H1 (cell line): Measurements from ENCODE around the gene BCL2L1. TPM values are rescaled to one million over a fixed set of nuclear protein-coding genes. Genes with fewer than 3 reads are reported as not detected.

Experiments used
- BACH1 ChIP-seq: IDR thresholded peaks from 2 replicates; pipeline ENCODE4 v1.6.1; 2012; ENCODE audit warnings: low read length, improper control_type of control experiment
- FOSL1 ChIP-seq: IDR thresholded peaks from 2 replicates; pipeline ENCODE4 v1.6.1; 2011; ENCODE audit warnings: mild to moderate bottlenecking, low read depth, low read length, moderate library complexity; ENCODE audit not compliant: insufficient read depth
- HDAC2 ChIP-seq, 2 experiments: fragments of 300-600 bp in 1 of 2; sonication (generic) in 1 of 2; IDR thresholded peaks; 2 replicates each; pipeline ENCODE4 v1.6.1; 2011 to 2012; ENCODE audit warnings: low read depth in 2 of 2, low read length in 2 of 2, mild to moderate bottlenecking in 2 of 2, moderate library complexity in 2 of 2, borderline replicate concordance in 1 of 2, inconsistent platforms in 1 of 2
- JUN ChIP-seq: IDR thresholded peaks from 2 replicates; pipeline ENCODE4 v1.6.1; 2011; ENCODE audit warnings: low read depth, mild to moderate bottlenecking, improper control_type of control experiment, low read length
- KDM4A ChIP-seq: IDR thresholded peaks from one replicate; pipeline ENCODE4 v1.7.1; 2012; ENCODE audit warnings: low read depth, mild to moderate bottlenecking, moderate library complexity, low read length, inconsistent platforms; ENCODE audit not compliant: severe bottlenecking
- NANOG ChIP-seq: IDR thresholded peaks from 2 replicates; pipeline ENCODE4 v1.6.1; 2011; ENCODE audit warnings: low read length, low read depth, mild to moderate bottlenecking, inconsistent platforms; ENCODE audit not compliant: insufficient read depth, poor library complexity, severe bottlenecking
- RNF2 ChIP-seq: fragments of 200-900, 300-1000 bp; sonication (generic); IDR thresholded peaks from 2 replicates; pipeline ENCODE4 v1.7.1; 2016; ENCODE audit warnings: borderline replicate concordance, low read depth, mild to moderate bottlenecking, antibody characterized with exemption, low read length; ENCODE audit not compliant: poor library complexity, severe bottlenecking; ENCODE audit errors: missing control alignments
- YY1 ChIP-seq: IDR thresholded peaks from 2 replicates; pipeline ENCODE4 v1.6.1; 2011; ENCODE audit warnings: low read depth, mild to moderate bottlenecking, low read length
- polyA plus RNA-seq, 7 experiments: library from polyadenylated mRNA; depleted of rRNA in 3 of 7; stranded (reverse) in 5 of 7; unstranded in 2 of 7; fragments of >200 nt in 5 of 7; fragments of 200-250 nt in 2 of 7; gene quantifications; 1 replicate in 5 of 7; 2 replicates in 1 of 7; 4 replicates in 1 of 7; pipeline versions ENCODE4 v1.2.1 to v1.2.3, GENCODE V29; 2011 to 2013; ENCODE audit warnings: missing spikeins in 2 of 7, mixed read lengths in 2 of 7
- total RNA-seq: library from RNA; stranded (reverse); fragmentation: NEBNext Ultra II Directional; extraction: Animal tissue kit (Norgen Biotek cat#: 25700); gene quantifications from 2 replicates; pipeline ENCODE4 v1.2.1, GENCODE V29; 2021
- TF ChIP-seq, protein P1 (sequence below): IDR thresholded peaks from 2 replicates; pipeline ENCODE4 v1.6.1; 2011; ENCODE audit warnings: low read length, improper control_type of control experiment

Gene BCL2L1
- total and polyA plus RNA-seq, 2 of the 8 experiments (the other 6 are each of a cell fraction or from before 2014, with no cell fraction given): 64.9 to 66.1 TPM

DNA sequence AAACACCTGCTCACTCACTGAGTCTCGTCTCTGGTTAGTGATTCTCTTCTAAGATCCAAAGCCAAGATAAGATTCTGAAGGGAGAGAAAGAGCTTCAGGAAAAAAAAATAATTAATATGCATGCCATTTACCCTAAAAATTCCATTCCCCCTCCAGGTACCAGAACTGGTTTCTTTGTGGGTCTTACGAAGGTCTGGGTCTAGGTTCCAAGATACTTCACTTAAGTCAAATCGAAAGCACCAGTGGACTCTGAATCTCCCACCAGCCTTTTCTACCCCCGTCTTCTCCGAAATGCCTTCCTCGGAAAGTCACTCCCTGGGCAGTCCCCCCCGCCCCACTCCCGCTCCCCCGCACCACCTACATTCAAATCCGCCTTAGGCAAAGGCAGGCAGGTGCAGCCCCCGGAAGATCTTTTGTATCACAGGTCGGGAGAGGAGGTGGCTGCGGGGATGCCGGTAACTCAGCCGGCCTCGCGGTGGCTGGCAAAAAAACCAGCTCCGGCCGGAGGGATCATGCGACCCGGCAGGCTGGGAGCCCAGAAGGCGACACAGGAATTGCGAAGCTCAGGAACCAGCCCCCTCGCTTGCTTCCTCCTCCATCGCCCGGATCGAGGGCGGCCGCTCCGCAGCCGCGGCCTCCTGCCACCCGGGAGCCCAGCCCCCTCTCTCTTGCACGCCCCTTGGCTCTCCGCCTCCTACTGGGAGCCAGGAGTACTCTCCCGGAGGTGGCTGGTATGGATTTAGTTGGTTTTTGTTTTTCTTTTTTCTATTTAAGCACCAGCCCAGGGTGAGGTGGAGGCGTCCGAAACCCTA lies at the start of gene BCL2L1 (continued):
- TF ChIP-seq KDM4A: peak; percentile 31
- no peak for TF ChIP-seq FOSL1
- no peak for TF ChIP-seq BACH1
- peak in 1 of 2 experiments; percentile 79; a peak in 1 of 4 replicates for TF ChIP-seq HDAC2 (IDR thresholded peaks at IDR 0.05; ENCODE audit: borderline replicate concordance in 1 of 2, low read depth in 2 of 2, low read length in 2 of 2)
- TF ChIP-seq, protein P1, sequence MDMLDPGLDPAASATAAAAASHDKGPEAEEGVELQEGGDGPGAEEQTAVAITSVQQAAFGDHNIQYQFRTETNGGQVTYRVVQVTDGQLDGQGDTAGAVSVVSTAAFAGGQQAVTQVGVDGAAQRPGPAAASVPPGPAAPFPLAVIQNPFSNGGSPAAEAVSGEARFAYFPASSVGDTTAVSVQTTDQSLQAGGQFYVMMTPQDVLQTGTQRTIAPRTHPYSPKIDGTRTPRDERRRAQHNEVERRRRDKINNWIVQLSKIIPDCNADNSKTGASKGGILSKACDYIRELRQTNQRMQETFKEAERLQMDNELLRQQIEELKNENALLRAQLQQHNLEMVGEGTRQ: no peak
- TF ChIP-seq NANOG: no peak
- TF ChIP-seq JUN: no peak
- TF ChIP-seq YY1: no peak
- no peak for TF ChIP-seq RNF2
